Stimulated activated naive CD8-positive, alpha-beta T cell treated with anti-CD3 and anti-CD28 coated beads, Interleukin-15, amount 100 ng/mL, for 72 hours (primary cell): ENCODE measurements around the gene SCGB3A1.

Experiments used
- ATAC-seq: fragments of 150-1000 bp; cut with Tn5 transposase; 2 replicates; pipeline ENCODE4 v1.10.0; 2021; ENCODE audit warnings: mild to moderate bottlenecking, moderate library complexity
- DNase-seq, 2 donors: peaks; one replicate each; pipeline ENCODE4 v3.0.0; 2021 to 2022
- H3K27ac Mint-ChIP-seq, 2 donors: one replicate each; pipeline ENCODE4 v1.8.0; 2022; ENCODE audit warnings: mild to moderate bottlenecking in 2 of 2, mixed read lengths in 2 of 2, moderate library complexity in 2 of 2
- H3K27me3 Mint-ChIP-seq: one replicate; pipeline ENCODE4 v1.8.0; 2022; ENCODE audit warnings: mixed read lengths
- H3K4me1 Mint-ChIP-seq: one replicate; pipeline ENCODE4 v1.8.0; 2022; ENCODE audit warnings: mild to moderate bottlenecking, mixed read lengths
- H3K4me3 Mint-ChIP-seq, 2 donors: one replicate each; pipeline ENCODE4 v1.8.0; 2022; ENCODE audit warnings: mild to moderate bottlenecking in 2 of 2, mixed read lengths in 2 of 2, moderate library complexity in 1 of 2
- H3K9me3 Mint-ChIP-seq, 2 donors: one replicate each; pipeline ENCODE4 v1.8.0; 2022; ENCODE audit warnings: mixed read lengths in 2 of 2

SCGB3A1 gene

GRCh38 chr5:180613188-180613813 lies 22.0 kb upstream of the SCGB3A1 start:
- Mint-ChIP-seq H3K27ac (no peak overlapping the region), H3K4me3 (no peak overlapping the region), H3K9me3 (no peaks in the 10 kb centered on the region), H3K27me3 (no peaks in the 10 kb centered on the region), H3K4me1 (peaks cover 9% of the 10 kb centered on the region)
- ATAC-seq (no peak), DNase-seq (no peak)

- ATAC-seq: no peak
- H3K27ac Mint-ChIP-seq: peak overlapping the region in 1 of 2 donors; percentile 29
- no peaks in the 10 kb centered on the region for H3K9me3 Mint-ChIP-seq
- no peak for DNase-seq
- no peaks in the 10 kb centered on the region for H3K27me3 Mint-ChIP-seq
- no peak overlapping the region for H3K4me3 Mint-ChIP-seq
- peaks cover 15% of the 10 kb centered on the region for H3K4me1 Mint-ChIP-seq
These were observed 21.4 kb upstream of the SCGB3A1 start for GRCh38 chr5:180612683-180613082.

- Mint-ChIP-seq H3K27me3 (no peaks in the 10 kb centered on the region), H3K9me3 (no peaks in the 10 kb centered on the region), H3K27ac (no peak overlapping the region), H3K4me3 (no peak overlapping the region), H3K4me1 (peaks cover 18% of the 10 kb centered on the region)
- DNase-seq (no peak), ATAC-seq (peak; percentile 28)
These were observed 20.0 kb upstream of the SCGB3A1 start for GRCh38 chr5:180611140-180611850.

DNA sequence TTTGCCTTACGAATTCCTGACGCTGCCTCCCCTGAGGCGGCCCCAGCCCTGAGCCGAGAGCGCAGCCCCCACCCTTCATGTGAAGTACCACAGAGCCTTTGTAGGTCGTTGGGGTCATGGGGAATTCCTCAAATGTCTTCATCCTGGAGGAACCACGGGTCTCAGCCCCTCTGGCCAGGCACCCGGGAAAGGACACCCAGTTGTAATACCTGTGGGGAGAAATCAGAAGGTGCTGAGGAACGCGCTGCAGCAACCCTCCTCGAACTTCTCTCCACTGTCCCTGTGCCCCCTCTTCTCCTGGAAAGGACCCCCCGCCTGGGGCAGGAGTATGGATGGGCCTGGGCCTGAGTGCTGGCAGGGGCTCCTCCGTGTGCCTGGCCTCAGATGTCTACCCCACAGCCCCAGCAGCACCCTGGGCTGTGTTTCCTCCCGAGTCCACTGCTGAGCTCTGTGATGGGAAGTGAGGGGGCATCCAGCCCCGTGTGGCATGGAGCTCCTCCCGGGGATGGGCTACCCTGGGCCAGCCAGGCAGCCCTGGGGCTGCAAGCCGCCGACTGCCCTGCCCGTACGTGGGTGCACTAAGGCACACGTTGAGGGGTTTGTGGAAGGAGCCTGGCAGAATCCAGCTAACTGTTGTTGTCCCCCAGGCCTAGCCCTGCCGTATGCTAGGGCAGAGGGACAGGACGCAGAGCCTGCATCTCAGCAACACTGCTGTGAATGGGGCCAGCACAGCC lies 18.7 kb upstream of the SCGB3A1 start:
- ATAC-seq (no peak), DNase-seq (no peak)
- H3K9me3 Mint-ChIP-seq: no peaks in the 10 kb centered on the region
- H3K4me1 Mint-ChIP-seq: peaks cover 27% of the 10 kb centered on the region
- no peaks in the 10 kb centered on the region for H3K27me3 Mint-ChIP-seq
- H3K4me3 Mint-ChIP-seq: no peak overlapping the region
- no peak overlapping the region for H3K27ac Mint-ChIP-seq

DNA sequence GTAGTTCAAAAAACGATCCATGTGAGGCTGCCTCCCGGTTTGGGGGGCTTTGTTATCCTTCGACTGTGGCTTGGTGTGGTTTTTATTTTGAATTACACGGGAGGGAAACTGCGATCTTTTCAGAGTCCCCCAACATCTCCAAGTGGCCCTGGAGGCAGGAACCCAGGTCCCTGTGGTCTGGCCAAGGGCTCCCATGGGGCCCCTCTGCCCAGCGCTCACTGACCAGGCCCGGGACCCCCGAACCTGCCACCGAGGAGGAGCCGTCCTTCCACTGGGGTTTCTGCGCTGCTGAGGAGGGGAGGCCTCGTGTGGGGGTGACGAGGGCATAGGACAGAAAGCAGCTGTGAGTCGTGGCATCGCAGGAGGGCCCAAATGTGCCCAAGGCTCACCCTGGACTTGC lies 18.1 kb upstream of the SCGB3A1 start:
- H3K4me1 Mint-ChIP-seq: peaks cover 27% of the 10 kb centered on the region
- no peaks in the 10 kb centered on the region for H3K27me3 Mint-ChIP-seq
- no peak overlapping the region for H3K27ac Mint-ChIP-seq
- no peak for DNase-seq
- H3K9me3 Mint-ChIP-seq: no peaks in the 10 kb centered on the region
- no peak overlapping the region for H3K4me3 Mint-ChIP-seq
- ATAC-seq: no peak

- Mint-ChIP-seq H3K4me1 (peaks cover 27% of the 10 kb centered on the region), H3K27me3 (no peaks in the 10 kb centered on the region), H3K27ac (peak overlapping the region; percentile 60 to 81), H3K4me3 (no peak overlapping the region), H3K9me3 (no peaks in the 10 kb centered on the region)
- no peak for DNase-seq
- no peak for ATAC-seq
These were observed 17.4 kb upstream of the SCGB3A1 start for GRCh38 chr5:180608572-180609310.

DNA sequence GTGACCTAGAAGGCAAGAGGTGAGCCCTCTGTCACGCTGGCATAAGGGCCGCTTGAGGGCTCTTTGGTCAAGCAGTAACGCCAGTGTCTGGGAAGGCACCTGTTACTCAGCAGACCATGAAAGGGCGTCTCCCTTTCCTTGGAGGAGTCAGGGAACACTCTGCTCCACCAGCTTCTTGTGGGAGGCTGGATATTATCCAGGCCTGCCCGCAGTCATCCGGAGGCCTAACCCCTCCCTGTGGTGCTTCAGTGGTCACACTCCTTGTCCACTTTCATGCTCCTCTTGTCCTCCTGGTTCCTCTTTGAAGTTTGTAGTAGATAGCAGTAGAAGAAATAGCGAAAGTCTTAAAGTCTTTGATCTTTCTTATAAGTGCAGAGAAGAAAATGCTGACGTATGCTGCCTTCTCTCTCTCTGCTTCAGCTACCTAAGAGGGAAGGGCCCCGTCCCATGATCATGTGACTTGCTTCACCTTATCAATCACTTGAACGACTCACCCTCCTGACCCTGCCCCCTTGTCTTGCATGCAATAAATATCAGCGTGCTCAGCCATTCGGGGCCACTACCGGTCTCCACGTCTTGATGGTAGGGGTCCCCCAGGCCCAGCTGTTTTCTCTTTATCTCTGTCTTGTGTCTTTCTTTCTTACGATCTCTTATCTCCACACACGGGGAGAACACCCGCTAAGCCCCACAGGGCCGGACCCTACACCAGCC lies 16.7 kb upstream of the SCGB3A1 start:
- H3K4me1 Mint-ChIP-seq: peaks cover 22% of the 10 kb centered on the region
- H3K4me3 Mint-ChIP-seq: no peak overlapping the region
- ATAC-seq (no peak), DNase-seq (no peak)
- no peaks in the 10 kb centered on the region for H3K9me3 Mint-ChIP-seq
- H3K27ac Mint-ChIP-seq: peak overlapping the region in 1 of 2 donors; percentile 12
- H3K27me3 Mint-ChIP-seq: no peaks in the 10 kb centered on the region

GRCh38 chr5:180606215-180606785 lies 15.0 kb upstream of the SCGB3A1 start:
- peaks cover 21% of the 10 kb centered on the region for H3K4me1 Mint-ChIP-seq
- H3K9me3 Mint-ChIP-seq: no peaks in the 10 kb centered on the region
- no peak overlapping the region for H3K27ac Mint-ChIP-seq
- DNase-seq (no peak), ATAC-seq (no peak)
- H3K27me3 Mint-ChIP-seq: no peaks in the 10 kb centered on the region
- H3K4me3 Mint-ChIP-seq: no peak overlapping the region

- DNase-seq (peak; percentile 65 to 66), ATAC-seq (peak; percentile 67)
- peak overlapping the region in 1 of 2 donors; percentile 2 for H3K27ac Mint-ChIP-seq
- H3K9me3 Mint-ChIP-seq: no peaks in the 10 kb centered on the region
- H3K4me1 Mint-ChIP-seq: peaks cover 21% of the 10 kb centered on the region
- no peaks in the 10 kb centered on the region for H3K27me3 Mint-ChIP-seq
- no peak overlapping the region for H3K4me3 Mint-ChIP-seq
These were observed 14.4 kb upstream of the SCGB3A1 start for GRCh38 chr5:180605554-180606214.

DNA sequence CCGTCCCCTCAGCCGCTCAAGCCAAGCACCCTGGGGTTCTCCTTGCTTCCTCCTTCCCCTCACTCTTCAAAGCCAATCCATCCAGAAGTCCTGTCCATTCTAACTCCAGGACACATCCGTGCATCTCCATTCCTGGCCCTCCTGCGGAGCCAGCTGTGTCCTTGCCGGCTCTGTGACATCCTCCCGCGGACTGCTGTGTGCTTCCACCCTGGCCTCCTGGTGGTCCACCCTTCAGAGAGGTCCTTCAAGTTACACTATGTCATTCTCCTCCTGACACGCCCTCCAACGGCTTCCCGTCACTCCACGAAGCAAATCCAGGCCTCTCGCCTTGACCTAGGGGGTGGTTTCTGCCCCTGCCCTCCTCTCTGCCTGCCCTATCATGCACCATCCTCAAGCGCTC lies 13.0 kb upstream of the SCGB3A1 start:
- no peaks in the 10 kb centered on the region for H3K9me3 Mint-ChIP-seq
- H3K4me1 Mint-ChIP-seq: peaks cover 21% of the 10 kb centered on the region
- no peak overlapping the region for H3K4me3 Mint-ChIP-seq
- ATAC-seq (no peak), DNase-seq (no peak)
- no peak overlapping the region for H3K27ac Mint-ChIP-seq
- no peaks in the 10 kb centered on the region for H3K27me3 Mint-ChIP-seq

DNA sequence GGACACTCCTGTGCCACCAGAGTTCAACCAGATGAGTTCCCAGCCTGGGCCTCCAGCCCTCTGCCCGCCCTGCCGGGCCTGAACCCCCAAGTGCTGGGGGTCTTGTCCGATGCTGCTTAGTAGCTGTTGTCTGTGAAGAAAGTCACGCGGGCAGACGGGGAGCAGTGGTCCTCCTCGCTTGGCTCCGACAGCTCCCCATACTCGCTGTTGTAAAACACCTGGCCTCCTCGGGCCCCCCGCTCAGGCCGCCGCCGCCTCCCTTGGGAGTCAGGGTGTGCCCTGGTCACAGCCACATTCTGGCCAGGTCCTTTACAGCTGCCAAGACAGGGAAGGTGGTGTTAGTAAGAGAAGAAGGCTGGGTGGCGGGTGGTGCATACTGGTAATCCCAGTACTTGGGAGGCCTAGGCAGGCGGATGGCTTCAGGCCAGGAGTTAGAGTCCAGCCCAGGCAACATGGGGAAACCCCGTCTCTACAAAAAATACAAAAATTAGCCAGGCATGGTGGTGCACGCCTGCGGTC lies 11.8 kb upstream of the SCGB3A1 start:
- DNase-seq: no peak
- no peak for ATAC-seq

GRCh38 chr5:180602481-180603075 lies 11.3 kb upstream of the SCGB3A1 start:
- H3K4me3 Mint-ChIP-seq: no peak overlapping the region
- no peak for DNase-seq
- H3K27me3 Mint-ChIP-seq: no peaks in the 10 kb centered on the region
- peaks cover 12% of the 10 kb centered on the region for H3K4me1 Mint-ChIP-seq
- no peak for ATAC-seq
- no peak overlapping the region for H3K27ac Mint-ChIP-seq
- H3K9me3 Mint-ChIP-seq: no peaks in the 10 kb centered on the region

More for the DNA sequence above, 11.8 kb upstream of the SCGB3A1 start:
- Mint-ChIP-seq H3K4me1 (peaks cover 17% of the 10 kb centered on the region), H3K27ac (no peak overlapping the region), H3K27me3 (no peaks in the 10 kb centered on the region), H3K4me3 (no peak overlapping the region), H3K9me3 (no peaks in the 10 kb centered on the region)

DNA sequence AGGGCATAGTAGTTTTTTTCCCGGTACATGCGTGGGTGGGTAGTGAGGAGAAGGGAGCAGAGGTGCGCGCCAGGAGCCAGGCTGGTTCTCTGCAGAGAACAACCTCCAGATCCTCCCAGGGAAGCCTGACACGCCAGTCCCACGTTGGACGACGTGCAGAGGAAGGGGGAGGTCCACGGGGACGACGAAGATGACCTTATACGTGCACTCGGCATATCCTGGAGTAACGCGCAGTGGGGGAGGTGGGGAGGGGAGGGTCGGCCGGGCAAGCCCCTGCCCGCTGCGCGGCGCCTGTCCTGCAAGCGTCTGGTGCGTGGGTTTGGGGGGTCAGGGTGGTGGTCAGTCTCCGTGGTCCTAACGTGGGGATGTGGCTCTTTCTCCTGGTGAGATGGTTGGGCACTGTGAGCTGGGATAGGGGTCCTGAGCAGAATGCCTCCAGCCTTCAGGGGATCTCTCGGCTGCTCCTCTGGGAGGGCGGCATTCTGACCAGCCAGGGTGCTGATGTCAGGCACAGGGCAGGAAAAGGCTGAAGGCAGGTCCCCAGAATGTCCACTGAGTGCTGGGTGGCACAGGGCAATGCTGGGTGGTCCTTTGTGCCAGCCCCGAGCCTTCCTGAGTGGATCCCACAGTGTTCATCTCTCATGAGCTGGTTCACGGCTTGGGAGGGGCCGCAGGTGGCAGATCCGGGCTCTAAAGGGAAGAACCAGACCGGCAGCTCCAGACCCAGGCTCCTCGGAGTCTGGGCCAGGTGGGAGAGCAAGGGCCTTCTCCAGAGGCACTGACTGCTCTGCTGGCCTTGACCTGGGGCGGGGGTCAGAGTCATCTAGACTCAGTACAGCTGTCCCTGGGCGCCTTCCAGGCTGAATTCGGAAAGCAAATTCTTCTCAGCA lies 10.5 kb upstream of the SCGB3A1 start:
- ATAC-seq (no peak), DNase-seq (no peak)
- no peak overlapping the region for H3K27ac Mint-ChIP-seq

More for the DNA sequence above, 10.5 kb upstream of the SCGB3A1 start:
- Mint-ChIP-seq H3K4me3 (no peak overlapping the region), H3K27me3 (no peaks in the 10 kb centered on the region), H3K4me1 (peaks cover 12% of the 10 kb centered on the region), H3K9me3 (no peaks in the 10 kb centered on the region)
